NCI-H1694 (cell line): ENCODE results near the gene ZNF829.

Experiments
- DNase-seq: peaks from one replicate; lab custom pipeline; 2025; lab: John Stamatoyannopoulos, UW

The ZNF829 gene

GRCh38 chr19:36915992-36916830 lies at the start of gene ZNF829, which contains the start of gene ZNF568:
ZNF829 (minus strand) TSS chr19:36916291; CDS start chr19:36915167, 1,124 bp downstream.
ZNF568 (plus strand) TSS chr19:36916332; CDS start chr19:36922771, 6,439 bp downstream.
- no peak for DNase-seq

GRCh38 chr19:36963280-36963679 lies 47.2 kb upstream of the ZNF829 start:
- no peak for DNase-seq

GRCh38 chr19:36962346-36962745 lies 46.3 kb upstream of the ZNF829 start:
- DNase-seq = no peak

- DNase-seq = no peak
Observed at GRCh38 chr19:36950335-36951119, 34.4 kb upstream of the ZNF829 start.

- DNase-seq = no peak
Observed at GRCh38 chr19:36939153-36939552, 23.1 kb upstream of the ZNF829 start.

- no peak for DNase-seq
Observed at GRCh38 chr19:36931684-36932083, 15.6 kb upstream of the ZNF829 start.

GRCh38 chr19:36918090-36918489 lies 2.0 kb upstream of the ZNF829 start:
- no peak for DNase-seq

GRCh38 chr19:36916991-36917390 lies 900 bp upstream of the ZNF829 start:
- DNase-seq = no peak

GRCh38 chr19:36898422-36898821 lies 17.7 kb downstream of the ZNF829 start:
- DNase-seq = no peak

GRCh38 chr19:36894849-36895383 lies 21.2 kb downstream of the ZNF829 start:
- no peak for DNase-seq

GRCh38 chr19:36891768-36892357 lies 24.2 kb downstream of the ZNF829 start:
- no peak for DNase-seq

- no peak for DNase-seq
Observed at GRCh38 chr19:36876993-36877938, 38.8 kb downstream of the ZNF829 start.

- DNase-seq = no peak
Observed at GRCh38 chr19:36851898-36852297, 64.2 kb downstream of the ZNF829 start.

GRCh38 chr19:36850559-36851442 lies 65.3 kb downstream of the ZNF829 start, which contains the start of gene ZNF345:
ZNF345 (plus strand) TSS chr19:36850876; CDS start chr19:36876831, 25,955 bp downstream.
- DNase-seq = peak; percentile 84

- DNase-seq = peak; percentile 45
Observed at GRCh38 chr19:36849701-36850558, 66.2 kb downstream of the ZNF829 start.

- DNase-seq = no peak
Observed at GRCh38 chr19:36847968-36848367, 68.1 kb downstream of the ZNF829 start.

- no peak for DNase-seq
Observed at GRCh38 chr19:36838784-36839324, 77.2 kb downstream of the ZNF829 start.
